ENCODE data around the gene ATG9A.

ATG9A gene

DNA sequence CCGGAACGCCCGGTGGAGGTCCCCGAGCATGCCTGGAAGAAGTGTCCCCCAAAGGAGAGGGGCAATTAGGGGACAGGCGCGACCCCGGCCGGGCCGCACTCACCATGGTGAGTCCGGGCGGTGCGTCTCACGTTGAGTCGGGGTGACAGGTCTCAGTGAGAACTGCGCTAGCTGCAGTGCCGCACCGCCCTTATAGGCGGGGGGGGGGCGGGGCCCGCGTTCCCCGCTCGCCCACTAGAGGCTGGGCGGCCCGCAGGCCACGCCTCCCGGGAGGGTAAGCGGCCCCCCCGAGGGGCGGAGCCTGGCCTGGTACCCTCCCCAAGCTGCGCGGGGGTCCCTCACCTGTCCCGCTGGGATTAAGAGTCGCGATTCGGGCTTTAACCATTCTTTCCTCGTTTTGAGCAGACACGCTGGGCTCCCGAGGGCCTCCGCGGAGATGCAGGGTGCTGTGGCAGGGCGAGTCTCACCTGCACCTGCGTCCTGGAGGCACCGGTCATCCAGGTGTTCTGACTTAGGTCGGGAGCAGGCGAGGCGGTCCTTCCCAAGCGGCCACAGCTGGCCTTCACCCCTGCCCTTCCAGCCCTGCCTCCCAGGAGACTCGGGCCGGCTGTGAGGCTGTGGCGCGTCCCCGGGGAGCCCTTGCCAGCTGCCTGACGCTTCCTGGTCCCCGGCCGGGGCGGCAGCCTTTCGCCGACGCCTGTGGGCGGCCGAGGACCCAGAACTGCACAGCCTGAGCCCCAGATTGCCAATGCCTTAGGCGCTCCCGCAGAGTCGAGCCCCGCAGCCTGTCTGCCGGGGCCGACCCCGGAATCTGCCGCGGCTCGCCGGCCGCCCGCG lies 24.5 kb upstream of the ATG9A start, which contains the start of gene TUBA4A (continued):
- TF ChIP-seq, protein P1, sequence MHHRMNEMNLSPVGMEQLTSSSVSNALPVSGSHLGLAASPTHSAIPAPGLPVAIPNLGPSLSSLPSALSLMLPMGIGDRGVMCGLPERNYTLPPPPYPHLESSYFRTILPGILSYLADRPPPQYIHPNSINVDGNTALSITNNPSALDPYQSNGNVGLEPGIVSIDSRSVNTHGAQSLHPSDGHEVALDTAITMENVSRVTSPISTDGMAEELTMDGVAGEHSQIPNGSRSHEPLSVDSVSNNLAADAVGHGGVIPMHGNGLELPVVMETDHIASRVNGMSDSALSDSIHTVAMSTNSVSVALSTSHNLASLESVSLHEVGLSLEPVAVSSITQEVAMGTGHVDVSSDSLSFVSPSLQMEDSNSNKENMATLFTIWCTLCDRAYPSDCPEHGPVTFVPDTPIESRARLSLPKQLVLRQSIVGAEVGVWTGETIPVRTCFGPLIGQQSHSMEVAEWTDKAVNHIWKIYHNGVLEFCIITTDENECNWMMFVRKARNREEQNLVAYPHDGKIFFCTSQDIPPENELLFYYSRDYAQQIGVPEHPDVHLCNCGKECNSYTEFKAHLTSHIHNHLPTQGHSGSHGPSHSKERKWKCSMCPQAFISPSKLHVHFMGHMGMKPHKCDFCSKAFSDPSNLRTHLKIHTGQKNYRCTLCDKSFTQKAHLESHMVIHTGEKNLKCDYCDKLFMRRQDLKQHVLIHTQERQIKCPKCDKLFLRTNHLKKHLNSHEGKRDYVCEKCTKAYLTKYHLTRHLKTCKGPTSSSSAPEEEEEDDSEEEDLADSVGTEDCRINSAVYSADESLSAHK (tag by site-specific recombination; IDR thresholded peaks at IDR 0.05) = no peak
- TF ChIP-seq ZBTB7A (tag by site-specific recombination; IDR thresholded peaks at IDR 0.05; ENCODE audit: low read depth) (no peak), ZBTB1 (tag by site-specific recombination; IDR thresholded peaks at IDR 0.05) (no peak), ZNF214 (tag by site-specific recombination; IDR thresholded peaks at IDR 0.05; ENCODE audit: borderline replicate concordance) (no peak), ZNF830 (tag by site-specific recombination; IDR thresholded peaks at IDR 0.05; ENCODE audit: low read depth) (no peak), ZSCAN23 (tag by site-specific recombination; IDR thresholded peaks at IDR 0.05) (no peak), ZNF623 (tag by site-specific recombination; IDR thresholded peaks at IDR 0.05) (no peak), ZNF423 (tag by site-specific recombination; IDR thresholded peaks at IDR 0.05) (peak; percentile 55), ZNF530 (tag by site-specific recombination; IDR thresholded peaks at IDR 0.05; ENCODE audit: low read depth) (no peak), ZNF394 (tag by site-specific recombination; IDR thresholded peaks at IDR 0.05; ENCODE audit: borderline replicate concordance) (no peak), TRIM28 (IDR thresholded peaks at IDR 0.05; ENCODE audit: borderline replicate concordance, low read length) (no peak), RBAK (tag by site-specific recombination; IDR thresholded peaks at IDR 0.05) (no peak), ZNF792 (tag by site-specific recombination; IDR thresholded peaks at IDR 0.05) (no peak), ZXDB (tag by site-specific recombination; IDR thresholded peaks at IDR 0.05) (0 out of 2 replicates have a peak, but pooled peaks have one; percentile 17), KLF16 (tag by site-specific recombination; IDR thresholded peaks at IDR 0.05) (no peak), ZNF660 (tag by site-specific recombination; IDR thresholded peaks at IDR 0.05) (no peak), ZNF184 (tag by site-specific recombination; IDR thresholded peaks at IDR 0.05) (no peak), ZNF341 (tag by site-specific recombination; IDR thresholded peaks at IDR 0.05; ENCODE audit: low read depth) (peak; percentile 19; the same call in 1 of the 2 replicates), SP2 (tag by site-specific recombination; IDR thresholded peaks at IDR 0.05) (peak; percentile 81), KLF10 (tag by site-specific recombination; IDR thresholded peaks at IDR 0.05) (peak; percentile 43; the same call in 1 of the 2 replicates), ZNF561 (tag by site-specific recombination; IDR thresholded peaks at IDR 0.05; ENCODE audit: borderline replicate concordance) (0 out of 2 replicates have a peak, but pooled peaks have one; percentile 24), ZEB2 (tag by site-specific recombination; IDR thresholded peaks at IDR 0.05) (peak; percentile 88), ZNF548 (tag by site-specific recombination; IDR thresholded peaks at IDR 0.05) (no peak), GLIS2 (tag by site-specific recombination; IDR thresholded peaks at IDR 0.05) (peak; percentile 88), YY1 (tag by site-specific recombination; IDR thresholded peaks at IDR 0.05) (no peak), ZNF521 (tag by site-specific recombination; IDR thresholded peaks at IDR 0.05) (no peak), ZNF654 (tag by site-specific recombination; IDR thresholded peaks at IDR 0.05; ENCODE audit: low read depth) (no peak)
- TF ChIP-seq, protein P2, sequence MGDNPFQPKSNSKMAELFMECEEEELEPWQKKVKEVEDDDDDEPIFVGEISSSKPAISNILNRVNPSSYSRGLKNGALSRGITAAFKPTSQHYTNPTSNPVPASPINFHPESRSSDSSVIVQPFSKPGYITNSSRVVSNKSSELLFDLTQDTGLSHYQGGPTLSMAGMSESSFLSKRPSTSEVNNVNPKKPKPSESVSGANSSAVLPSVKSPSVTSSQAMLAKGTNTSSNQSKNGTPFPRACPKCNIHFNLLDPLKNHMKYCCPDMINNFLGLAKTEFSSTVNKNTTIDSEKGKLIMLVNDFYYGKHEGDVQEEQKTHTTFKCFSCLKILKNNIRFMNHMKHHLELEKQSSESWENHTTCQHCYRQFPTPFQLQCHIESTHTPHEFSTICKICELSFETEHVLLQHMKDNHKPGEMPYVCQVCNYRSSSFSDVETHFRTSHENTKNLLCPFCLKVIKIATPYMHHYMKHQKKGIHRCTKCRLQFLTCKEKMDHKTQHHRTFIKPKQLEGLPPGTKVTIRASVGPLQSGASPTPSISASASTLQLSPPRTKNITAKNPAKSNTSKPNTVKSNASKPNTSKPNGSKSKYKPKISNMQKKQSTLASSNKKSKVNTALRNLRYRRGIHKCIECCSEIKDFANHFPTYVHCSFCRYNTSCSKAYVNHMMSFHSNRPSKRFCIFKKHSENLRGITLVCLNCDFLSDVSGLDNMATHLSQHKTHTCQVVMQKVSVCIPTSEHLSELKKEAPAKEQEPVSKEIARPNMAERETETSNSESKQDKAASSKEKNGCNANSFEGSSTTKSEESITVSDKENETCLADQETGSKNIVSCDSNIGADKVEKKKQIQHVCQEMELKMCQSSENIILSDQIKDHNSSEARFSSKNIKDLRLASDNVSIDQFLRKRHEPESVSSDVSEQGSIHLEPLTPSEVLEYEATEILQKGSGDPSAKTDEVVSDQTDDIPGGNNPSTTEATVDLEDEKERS (tag by site-specific recombination; IDR thresholded peaks at IDR 0.05) = no peak
- TF ChIP-seq, protein P3, sequence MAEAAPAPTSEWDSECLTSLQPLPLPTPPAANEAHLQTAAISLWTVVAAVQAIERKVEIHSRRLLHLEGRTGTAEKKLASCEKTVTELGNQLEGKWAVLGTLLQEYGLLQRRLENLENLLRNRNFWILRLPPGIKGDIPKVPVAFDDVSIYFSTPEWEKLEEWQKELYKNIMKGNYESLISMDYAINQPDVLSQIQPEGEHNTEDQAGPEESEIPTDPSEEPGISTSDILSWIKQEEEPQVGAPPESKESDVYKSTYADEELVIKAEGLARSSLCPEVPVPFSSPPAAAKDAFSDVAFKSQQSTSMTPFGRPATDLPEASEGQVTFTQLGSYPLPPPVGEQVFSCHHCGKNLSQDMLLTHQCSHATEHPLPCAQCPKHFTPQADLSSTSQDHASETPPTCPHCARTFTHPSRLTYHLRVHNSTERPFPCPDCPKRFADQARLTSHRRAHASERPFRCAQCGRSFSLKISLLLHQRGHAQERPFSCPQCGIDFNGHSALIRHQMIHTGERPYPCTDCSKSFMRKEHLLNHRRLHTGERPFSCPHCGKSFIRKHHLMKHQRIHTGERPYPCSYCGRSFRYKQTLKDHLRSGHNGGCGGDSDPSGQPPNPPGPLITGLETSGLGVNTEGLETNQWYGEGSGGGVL (tag by site-specific recombination; IDR thresholded peaks at IDR 0.05) = peak; percentile 55; the same call in 1 of the 2 replicates
- TF ChIP-seq, protein P4, sequence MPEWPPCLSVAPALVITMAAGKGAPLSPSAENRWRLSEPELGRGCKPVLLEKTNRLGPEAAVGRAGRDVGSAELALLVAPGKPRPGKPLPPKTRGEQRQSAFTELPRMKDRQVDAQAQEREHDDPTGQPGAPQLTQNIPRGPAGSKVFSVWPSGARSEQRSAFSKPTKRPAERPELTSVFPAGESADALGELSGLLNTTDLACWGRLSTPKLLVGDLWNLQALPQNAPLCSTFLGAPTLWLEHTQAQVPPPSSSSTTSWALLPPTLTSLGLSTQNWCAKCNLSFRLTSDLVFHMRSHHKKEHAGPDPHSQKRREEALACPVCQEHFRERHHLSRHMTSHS (tag by site-specific recombination; IDR thresholded peaks at IDR 0.05) = no peak

Data from HEK293 (cell line).